ENCODE data around the gene THSD4. TPM values are rescaled to one million over a fixed set of nuclear protein-coding genes. Genes with fewer than 3 reads are reported as not detected.

THSD4 gene
- total and polyA plus RNA-seq, 2 of the 4 experiments (the other 2 are of a cell fraction), result 25.5 to 31.1 TPM

DNA sequence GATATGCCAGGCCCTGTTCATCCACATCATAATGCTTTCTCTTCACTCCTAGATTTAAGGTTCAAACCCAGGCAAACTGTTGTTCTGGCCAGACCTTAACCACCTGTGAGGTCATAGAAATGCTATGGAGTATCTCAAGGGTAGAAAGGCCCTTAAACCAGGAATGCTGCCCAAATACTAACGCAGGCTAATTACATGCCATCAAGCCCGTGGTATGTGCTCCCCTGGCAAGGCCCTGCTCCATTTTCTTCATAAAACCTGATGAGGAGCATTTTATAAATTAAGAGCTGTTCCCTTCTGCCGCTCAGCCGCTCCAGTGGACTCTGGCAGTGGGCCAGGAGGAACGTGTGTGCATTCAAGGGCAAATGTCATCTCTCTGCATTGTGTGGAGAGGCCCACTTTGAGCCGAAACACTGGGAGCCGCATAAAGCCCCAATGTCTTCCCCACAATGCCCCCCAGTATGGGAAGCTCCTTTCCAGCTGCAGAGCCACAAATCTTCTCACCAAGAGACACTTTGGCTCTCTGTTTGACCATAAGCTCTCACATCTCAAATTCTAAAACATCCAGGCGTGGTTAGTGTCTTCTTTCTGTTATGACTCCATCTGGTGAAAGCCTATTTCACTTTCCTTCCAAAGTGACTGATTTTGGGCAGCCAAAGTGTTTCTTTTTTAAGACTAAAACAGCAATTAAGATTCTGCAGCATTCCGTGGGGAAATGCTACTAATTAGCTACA is 484.3 kb downstream of the THSD4 start:
- no peak overlapping the region for H3K56ac ChIP-seq (ENCODE audit: extremely low read depth, insufficient read depth, low read length)
- BruUV-seq (replicated peaks), result no TSS peak
- intact Hi-C loops (cut with micrococcal nuclease), result no loop called here

More for the DNA sequence above, 484.3 kb downstream of the THSD4 start:
- 100% methylated on average over 1 of the region's 9 CpGs; no CpG with 5 or more reads in 1 of the 2 experiments for WGBS, 2 experiments (ENCODE audit: extremely low coverage in 2 of 2, insufficient read length in 1 of 2)
- H2AK5ac ChIP-seq (ENCODE audit: low read depth, low read length), result no peak overlapping the region
- H2AK9ac ChIP-seq (replicated peaks; ENCODE audit: low read depth, low read length, poor library complexity), result no peak overlapping the region
- no peak overlapping the region for H4K8ac ChIP-seq (ENCODE audit: low read depth in 2 of 2, low read length in 2 of 2)
- no peak overlapping the region for H4K91ac ChIP-seq (ENCODE audit: insufficient read depth, low read depth, low read length)
- no peak overlapping the region for H2BK15ac ChIP-seq (ENCODE audit: low read depth, low read length)
- ChIA-PET CTCF (no interaction called here), POLR2A (ENCODE audit: unreplicated experiment) (no interaction called here)
- no peak overlapping the region for H3K4me3 ChIP-seq (ENCODE audit: insufficient read depth, low read depth, low read length)
- no peak overlapping the region for H2BK5ac ChIP-seq (ENCODE audit: low read depth, low read length, poor library complexity, severe bottlenecking)
- H3K9ac ChIP-seq (ENCODE audit: low read depth, low read length), result no peak overlapping the region
- no peak overlapping the region for H4K5ac ChIP-seq (ENCODE audit: low read depth, low read length)
- no peak overlapping the region for H2BK20ac ChIP-seq (ENCODE audit: low read depth, low read length)
- H3K23ac ChIP-seq (ENCODE audit: low read depth, low read length), result no peak overlapping the region
- dilution Hi-C loops (cut with HindIII; ENCODE audit: low sequenced_read_pairs, unreplicated experiment), result no loop called here
- no peak overlapping the region for H3K27ac ChIP-seq (ENCODE audit: insufficient read depth, low read length)
- no peaks in the 10 kb centered on the region for H3K27me3 ChIP-seq (ENCODE audit: control insufficient read depth, insufficient read depth, low read length)
- H3K9me1 ChIP-seq (ENCODE audit: insufficient read depth, low read length), result peaks cover 3% of the 10 kb centered on the region; the same call in 1 of the 2 replicates
- H3K4me1 ChIP-seq (ENCODE audit: control insufficient read depth, insufficient read depth, low read length), result peaks cover 6% of the 10 kb centered on the region
- TF ChIP-seq MAZ (IDR thresholded peaks at IDR 0.05; ENCODE audit: borderline replicate concordance, low read depth, low read length) (no peak), NFE2L2 (IDR thresholded peaks at IDR 0.05; ENCODE audit: low read depth, low read length) (no peak), SMC3 (IDR thresholded peaks at IDR 0.05; ENCODE audit: low read depth, low read length) (no peak), RCOR1 (IDR thresholded peaks at IDR 0.05; ENCODE audit: insufficient replicate concordance, low read length) (no peak), BHLHE40 (IDR thresholded peaks at IDR 0.05; ENCODE audit: low read depth, low read length) (no peak), CEBPB (IDR thresholded peaks at IDR 0.05; ENCODE audit: low read depth, low read length) (no peak), MAFK (IDR thresholded peaks at IDR 0.05; ENCODE audit: low read depth, low read length) (no peak), MXI1 (IDR thresholded peaks at IDR 0.05; ENCODE audit: borderline replicate concordance, low read depth, low read length) (no peak), RFX5 (IDR thresholded peaks at IDR 0.05; ENCODE audit: low read depth, low read length) (no peak), RAD21 (IDR thresholded peaks at IDR 0.05; ENCODE audit: low read length) (no peak), POLR2A (IDR thresholded peaks at IDR 0.05; ENCODE audit: low read depth, low read length) (no peak), FOS (IDR thresholded peaks at IDR 0.05; ENCODE audit: low read depth, low read length) (no peak), CHD1 (IDR thresholded peaks at IDR 0.05; ENCODE audit: low read depth, low read length) (no peak)
- TF ChIP-seq, protein P1, sequence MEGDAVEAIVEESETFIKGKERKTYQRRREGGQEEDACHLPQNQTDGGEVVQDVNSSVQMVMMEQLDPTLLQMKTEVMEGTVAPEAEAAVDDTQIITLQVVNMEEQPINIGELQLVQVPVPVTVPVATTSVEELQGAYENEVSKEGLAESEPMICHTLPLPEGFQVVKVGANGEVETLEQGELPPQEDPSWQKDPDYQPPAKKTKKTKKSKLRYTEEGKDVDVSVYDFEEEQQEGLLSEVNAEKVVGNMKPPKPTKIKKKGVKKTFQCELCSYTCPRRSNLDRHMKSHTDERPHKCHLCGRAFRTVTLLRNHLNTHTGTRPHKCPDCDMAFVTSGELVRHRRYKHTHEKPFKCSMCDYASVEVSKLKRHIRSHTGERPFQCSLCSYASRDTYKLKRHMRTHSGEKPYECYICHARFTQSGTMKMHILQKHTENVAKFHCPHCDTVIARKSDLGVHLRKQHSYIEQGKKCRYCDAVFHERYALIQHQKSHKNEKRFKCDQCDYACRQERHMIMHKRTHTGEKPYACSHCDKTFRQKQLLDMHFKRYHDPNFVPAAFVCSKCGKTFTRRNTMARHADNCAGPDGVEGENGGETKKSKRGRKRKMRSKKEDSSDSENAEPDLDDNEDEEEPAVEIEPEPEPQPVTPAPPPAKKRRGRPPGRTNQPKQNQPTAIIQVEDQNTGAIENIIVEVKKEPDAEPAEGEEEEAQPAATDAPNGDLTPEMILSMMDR (conservative IDR thresholded peaks at IDR 0.05; ENCODE audit: low read depth, low read length), result no peak
- TF ChIP-seq, protein P2, sequence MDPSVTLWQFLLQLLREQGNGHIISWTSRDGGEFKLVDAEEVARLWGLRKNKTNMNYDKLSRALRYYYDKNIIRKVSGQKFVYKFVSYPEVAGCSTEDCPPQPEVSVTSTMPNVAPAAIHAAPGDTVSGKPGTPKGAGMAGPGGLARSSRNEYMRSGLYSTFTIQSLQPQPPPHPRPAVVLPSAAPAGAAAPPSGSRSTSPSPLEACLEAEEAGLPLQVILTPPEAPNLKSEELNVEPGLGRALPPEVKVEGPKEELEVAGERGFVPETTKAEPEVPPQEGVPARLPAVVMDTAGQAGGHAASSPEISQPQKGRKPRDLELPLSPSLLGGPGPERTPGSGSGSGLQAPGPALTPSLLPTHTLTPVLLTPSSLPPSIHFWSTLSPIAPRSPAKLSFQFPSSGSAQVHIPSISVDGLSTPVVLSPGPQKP (IDR thresholded peaks at IDR 0.05; ENCODE audit: borderline replicate concordance, low read depth, low read length), result no peak
- TF ChIP-seq, protein P3, sequence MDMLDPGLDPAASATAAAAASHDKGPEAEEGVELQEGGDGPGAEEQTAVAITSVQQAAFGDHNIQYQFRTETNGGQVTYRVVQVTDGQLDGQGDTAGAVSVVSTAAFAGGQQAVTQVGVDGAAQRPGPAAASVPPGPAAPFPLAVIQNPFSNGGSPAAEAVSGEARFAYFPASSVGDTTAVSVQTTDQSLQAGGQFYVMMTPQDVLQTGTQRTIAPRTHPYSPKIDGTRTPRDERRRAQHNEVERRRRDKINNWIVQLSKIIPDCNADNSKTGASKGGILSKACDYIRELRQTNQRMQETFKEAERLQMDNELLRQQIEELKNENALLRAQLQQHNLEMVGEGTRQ (IDR thresholded peaks at IDR 0.05; ENCODE audit: low read depth, low read length), result no peak
- no peak overlapping the region for H2BK120ac ChIP-seq (ENCODE audit: low read depth, low read length)
- no peak overlapping the region for H2AFZ ChIP-seq (replicated peaks; ENCODE audit: low read length, poor library complexity)
- no peaks in the 10 kb centered on the region for H3K36me3 ChIP-seq (ENCODE audit: control insufficient read depth, insufficient read depth, low read length)
- H4K20me1 ChIP-seq (ENCODE audit: insufficient read depth, low read length), result peaks cover 7% of the 10 kb centered on the region; the same call in 1 of the 2 replicates
- in situ Hi-C loops (cut with MboI; ENCODE audit: low sequenced_read_pairs), result no loop called here
- no peak overlapping the region for H3K4me2 ChIP-seq (ENCODE audit: low read depth, low read length)
- H3K18ac ChIP-seq (ENCODE audit: low read depth, low read length), result no peak overlapping the region
- DNase-seq, result no peak
- H3K9me3 ChIP-seq (ENCODE audit: control insufficient read depth, insufficient read depth, low read length), result no peaks in the 10 kb centered on the region
- H3K4ac ChIP-seq (ENCODE audit: low read depth, low read length), result no peak overlapping the region
- peaks cover 0 to 7% of the 10 kb centered on the region in 2 experiments; a peak in 2 of 4 replicates for H3K79me1 ChIP-seq (ENCODE audit: low read depth in 1 of 2, low read length in 2 of 2)
- ATAC-seq (ENCODE audit: low read depth), result no peak
- no peak overlapping the region for H3K14ac ChIP-seq (replicated peaks; ENCODE audit: low read depth, low read length)

Data from IMR-90 (cell line).